8988T (cell line): ENCODE results near the gene C22orf31.

ENCODE experiments used
- DNase-seq: peaks from one replicate; pipeline ENCODE4 v3.0.0; 2011

The C22orf31 gene

GRCh38 chr22:29023172-29023796 lies 38.3 kb downstream of the C22orf31 start:
- DNase-seq = no peak

GRCh38 chr22:29022101-29022817 lies 39.4 kb downstream of the C22orf31 start:
- DNase-seq = no peak

- no peak for DNase-seq
Measured at GRCh38 chr22:29018293-29019189, 43.1 kb downstream of the C22orf31 start.

- no peak for DNase-seq
Measured at GRCh38 chr22:29016067-29016938, 45.3 kb downstream of the C22orf31 start.

- DNase-seq = no peak
Measured at GRCh38 chr22:29014773-29015172, 46.9 kb downstream of the C22orf31 start.

DNA sequence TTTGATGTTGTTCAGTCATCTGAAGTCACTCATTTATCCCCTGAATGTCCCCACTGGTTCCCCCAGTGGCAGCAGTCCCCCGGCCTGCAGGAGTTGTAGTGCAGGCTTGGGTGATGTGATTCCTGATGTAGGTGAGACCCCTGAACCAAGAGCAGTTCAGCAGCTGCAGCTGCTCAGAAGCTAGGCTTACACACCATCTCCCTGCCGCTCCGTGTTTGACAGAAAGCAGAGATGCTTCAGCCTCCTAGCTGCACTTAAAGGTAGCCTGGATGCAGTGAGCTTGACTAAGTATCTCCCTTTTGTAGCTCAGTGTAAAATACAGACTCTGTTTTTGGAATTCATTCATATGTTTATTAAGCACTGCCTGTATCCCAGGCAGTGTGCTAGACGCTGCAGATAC lies 47.3 kb downstream of the C22orf31 start:
- DNase-seq = no peak

- no peak for DNase-seq
Measured at GRCh38 chr22:29012952-29013351, 48.7 kb downstream of the C22orf31 start.

DNA sequence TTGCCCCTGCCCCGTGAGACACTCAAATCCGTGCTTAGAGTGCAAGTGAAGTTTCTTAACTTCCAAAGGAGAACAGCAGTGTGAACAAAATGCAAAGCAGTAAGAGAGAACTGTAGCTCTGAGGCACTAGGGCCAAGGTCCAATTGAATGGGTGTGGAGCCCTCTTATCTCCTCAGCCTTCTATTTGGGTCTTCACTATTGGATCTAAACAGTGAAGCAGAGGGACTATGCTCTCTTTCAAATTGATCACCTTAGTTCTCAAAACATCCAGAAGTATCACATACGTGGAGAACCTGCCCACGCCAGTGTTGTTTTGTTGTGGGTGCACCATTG lies 49.6 kb downstream of the C22orf31 start:
- DNase-seq = no peak

DNA sequence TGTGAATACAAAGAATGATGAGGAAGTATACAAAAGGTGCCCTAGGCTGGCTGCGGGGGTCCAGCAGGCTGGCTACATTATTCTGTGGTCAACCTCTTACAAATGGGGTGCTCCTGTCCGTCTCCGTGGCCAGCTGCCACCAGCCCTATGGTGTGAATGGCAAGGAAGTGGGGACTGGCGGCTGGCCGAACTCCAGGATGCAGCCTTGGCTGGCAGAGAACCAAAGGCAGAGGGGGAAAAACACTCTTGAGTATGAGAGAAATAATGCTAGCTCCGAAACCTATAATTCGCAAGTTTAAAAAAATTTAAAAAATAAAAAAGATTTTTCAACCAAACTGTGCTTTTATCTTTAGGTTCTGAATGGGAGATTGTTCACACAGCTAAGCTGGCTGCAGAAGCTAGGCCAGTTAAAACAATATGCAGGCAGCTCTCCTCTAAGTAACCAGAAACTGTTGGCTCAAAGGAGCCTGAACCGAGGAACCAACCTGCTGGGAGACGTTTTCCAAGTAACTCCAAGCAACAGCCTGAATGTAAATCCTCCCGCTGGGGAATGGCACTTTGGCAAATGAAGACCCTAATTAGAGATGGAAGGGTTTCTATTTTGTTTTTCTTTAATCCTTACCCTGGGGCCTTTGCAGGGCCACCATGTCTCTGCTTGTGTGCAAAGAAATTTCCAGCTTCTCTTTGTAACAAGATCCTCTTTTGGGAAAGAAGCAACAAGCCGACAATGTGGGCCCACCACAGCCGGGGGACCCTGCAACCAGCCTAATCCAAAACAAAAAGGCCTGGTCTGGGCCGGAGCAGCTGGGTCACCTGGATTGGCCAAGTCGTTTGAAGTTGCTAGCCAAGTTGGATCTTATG lies 50.2 kb downstream of the C22orf31 start:
- DNase-seq = no peak

DNA sequence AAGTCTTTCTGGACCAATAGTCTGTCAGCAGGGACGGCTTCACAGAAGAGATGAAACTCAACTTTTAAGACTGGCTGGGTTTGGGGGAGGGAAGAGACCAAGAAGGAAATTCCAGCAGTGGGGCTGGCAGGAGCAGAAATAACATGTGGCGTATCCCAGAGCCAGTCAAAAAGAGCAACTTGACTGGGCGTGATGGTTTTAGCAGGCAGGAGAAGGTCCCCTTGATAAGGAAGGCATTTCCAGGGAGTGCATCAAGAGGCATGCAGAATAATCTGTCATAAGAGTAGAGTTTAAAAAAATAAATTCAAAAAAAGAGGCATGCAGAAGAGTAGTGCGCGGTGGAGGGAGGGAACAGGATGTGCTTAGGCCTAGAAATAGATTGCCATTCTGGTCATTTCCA lies 52.5 kb downstream of the C22orf31 start:
- no peak for DNase-seq
